ENCODE measurements around the gene KDELR1. TPM values are rescaled to one million over a fixed set of nuclear protein-coding genes. Genes with fewer than 3 reads are reported as not detected.

The KDELR1 gene
- total and polyA plus RNA-seq, 2 of the 13 experiments (the other 11 are each of a cell fraction or from before 2014, with no cell fraction given) = 134 to 185 TPM

GRCh38 chr19:48355365-48355954 is 35.9 kb downstream of the KDELR1 start (continued):
- TF ChIP-seq MYPOP (CRISPR knock-in tag; IDR thresholded peaks at IDR 0.05) (no peak), ZNF468 (CRISPR knock-in tag; IDR thresholded peaks at IDR 0.05) (no peak), ZNF609 (CRISPR knock-in tag; IDR thresholded peaks at IDR 0.05; ENCODE audit: borderline replicate concordance) (no peak), ZNF879 (CRISPR knock-in tag; IDR thresholded peaks at IDR 0.05) (no peak), ZIK1 (CRISPR knock-in tag; IDR thresholded peaks at IDR 0.05; ENCODE audit: borderline replicate concordance, low read depth) (no peak), NR2F2 (IDR thresholded peaks at IDR 0.05; ENCODE audit: borderline replicate concordance, low read depth) (no peak), NR1H2 (CRISPR knock-in tag; IDR thresholded peaks at IDR 0.05; ENCODE audit: borderline replicate concordance, low read depth) (no peak), NFRKB (IDR thresholded peaks at IDR 0.05) (no peak), ZNF746 (CRISPR knock-in tag; IDR thresholded peaks at IDR 0.05) (no peak), ZNF275 (CRISPR knock-in tag; IDR thresholded peaks at IDR 0.05; ENCODE audit: borderline replicate concordance) (no peak), MTERF4 (CRISPR knock-in tag; IDR thresholded peaks at IDR 0.05) (no peak), ZNF143 (CRISPR knock-in tag; IDR thresholded peaks at IDR 0.05) (no peak), ZNF572 (CRISPR knock-in tag; IDR thresholded peaks at IDR 0.05) (no peak), ZNF160 (CRISPR knock-in tag; IDR thresholded peaks at IDR 0.05) (no peak), HMGXB4 (CRISPR knock-in tag; IDR thresholded peaks at IDR 0.05; ENCODE audit: borderline replicate concordance in 1 of 2, low read depth in 1 of 2) (no peak), YY1 (IDR thresholded peaks at IDR 0.05; ENCODE audit: insufficient read depth, insufficient replicate concordance, low read depth, low read length) (no peak), ZNF839 (CRISPR knock-in tag; IDR thresholded peaks at IDR 0.05; ENCODE audit: borderline replicate concordance) (no peak)

All from HepG2 (cell line).